ENCODE results near the gene DDC.
"Not testable (repeated sequence)": the region's sequence is repeated elsewhere in the genome, so short reads cannot be mapped to it uniquely, and the experiment has no call there.

The DDC gene

DNA sequence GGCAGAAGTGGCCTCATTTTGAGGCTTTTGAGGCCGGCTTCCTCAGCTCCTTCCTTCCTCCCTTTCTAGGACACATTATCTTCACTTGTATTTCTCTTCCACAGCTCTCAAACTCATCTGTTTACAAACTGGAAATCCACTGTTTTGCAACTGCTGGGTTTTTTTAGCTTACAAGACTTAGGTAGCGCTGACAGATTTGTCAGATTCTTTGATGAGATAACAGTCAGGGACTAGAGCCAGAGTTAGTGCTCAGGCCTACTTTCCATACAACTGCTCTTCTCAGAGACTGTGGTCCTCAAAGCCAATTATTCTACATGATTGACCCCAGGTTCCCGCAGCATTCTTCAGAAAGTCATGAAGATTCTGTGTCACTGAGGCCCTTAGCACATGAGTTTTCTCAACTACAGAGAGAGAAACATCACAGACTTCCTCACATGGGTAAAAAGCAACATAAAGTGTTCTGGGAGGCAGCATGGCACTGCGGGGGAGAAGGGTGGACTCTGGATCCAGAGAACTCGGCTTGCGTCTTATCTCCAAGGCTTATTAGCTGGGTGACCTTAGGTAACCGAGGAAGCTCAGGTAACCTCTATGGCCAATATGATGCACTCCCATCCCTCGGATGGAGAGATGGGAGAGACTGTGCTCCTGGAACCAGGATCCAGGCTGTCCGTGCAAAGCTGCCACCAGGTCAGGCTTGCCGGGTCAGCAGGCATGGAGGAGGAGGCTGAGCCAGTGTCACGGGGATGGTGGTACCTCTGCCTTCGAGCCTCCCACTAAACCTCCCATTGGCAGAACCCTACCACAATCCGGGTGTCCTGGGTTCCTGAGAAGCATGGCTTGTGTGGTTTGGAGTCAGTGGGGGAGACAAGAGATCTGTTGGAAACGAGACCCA, 10.5 kb downstream of the DDC start:
- no peak for DNase-seq

DNA sequence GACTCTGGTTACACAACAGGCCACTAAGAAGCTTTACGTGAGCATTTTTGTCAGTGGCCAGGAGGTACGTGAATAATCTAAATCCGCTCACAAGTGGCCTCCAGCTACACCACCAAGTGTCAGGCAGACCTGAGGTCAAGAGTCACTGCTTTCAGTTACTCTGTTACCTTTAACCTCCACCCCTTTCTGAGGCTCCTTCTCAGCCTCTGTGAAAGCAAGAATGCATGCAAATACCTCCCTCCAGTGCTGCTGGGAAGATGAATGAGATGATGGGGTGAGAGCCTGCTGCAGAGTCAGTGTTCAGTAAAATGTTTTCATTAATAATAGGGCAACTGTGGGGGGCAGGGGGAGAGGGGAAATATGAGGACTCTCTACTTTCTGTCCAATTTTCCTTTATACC, 11.2 kb downstream of the DDC start:
- no peak for DNase-seq

DNA sequence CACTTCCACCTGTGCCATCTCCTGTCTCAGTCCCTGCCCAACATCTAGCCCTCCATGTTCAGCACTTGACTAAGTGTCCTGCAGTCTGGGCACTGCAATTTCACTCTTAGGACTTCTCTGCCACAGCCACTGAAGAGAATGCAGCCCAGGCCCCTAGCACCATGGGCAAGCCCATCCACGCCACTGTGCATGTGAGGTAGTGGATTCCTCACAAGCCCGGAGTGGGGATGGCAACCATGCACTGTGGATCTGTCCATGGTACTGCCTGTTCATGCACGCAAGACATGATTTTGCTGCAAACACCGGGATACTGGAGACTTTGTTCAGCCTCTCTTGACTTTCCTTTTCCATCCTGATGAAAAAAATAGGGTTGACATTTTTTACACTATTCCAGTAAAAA, 12.3 kb downstream of the DDC start:
- DNase-seq: no peak

DNA sequence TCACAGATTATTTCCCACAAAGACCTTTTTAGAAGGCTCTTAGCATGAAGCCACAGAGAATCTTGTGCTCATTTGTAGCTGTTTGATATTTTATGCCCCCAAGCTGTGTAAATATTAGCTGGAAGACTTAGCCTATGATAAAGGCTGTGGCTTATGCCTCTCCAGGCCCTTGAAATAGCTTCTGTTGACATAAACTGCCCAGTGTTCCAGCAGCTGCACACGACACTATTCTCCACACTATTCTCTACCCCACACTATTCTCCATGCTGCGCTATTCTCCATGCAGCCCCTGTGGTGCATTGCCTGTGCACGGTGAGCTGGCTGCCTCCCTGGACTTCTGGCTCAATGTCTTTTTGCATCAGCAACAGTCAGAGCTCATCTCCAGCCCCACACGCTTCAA, 13.1 kb downstream of the DDC start:
- no peak for DNase-seq

DNA sequence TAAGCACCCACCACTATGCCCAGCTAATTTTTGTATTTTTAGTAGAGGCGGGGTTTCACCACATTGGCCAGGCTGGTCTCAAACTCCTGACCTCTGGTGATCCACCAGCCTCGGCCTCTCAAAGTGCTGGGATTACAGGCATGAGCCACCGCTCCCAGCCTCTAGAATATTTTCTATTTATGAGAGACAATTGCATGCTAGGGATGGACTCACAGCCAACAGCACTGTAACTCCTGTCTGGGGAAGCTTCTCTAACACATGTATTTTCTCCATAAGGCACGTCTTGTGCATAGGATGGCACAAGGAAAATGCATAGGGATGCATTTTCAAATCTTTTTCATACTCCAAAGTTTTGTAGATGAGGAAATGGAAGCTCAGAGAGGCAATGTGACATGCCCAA, 19.6 kb downstream of the DDC start:
- not testable (repeated sequence) for DNase-seq

DNA sequence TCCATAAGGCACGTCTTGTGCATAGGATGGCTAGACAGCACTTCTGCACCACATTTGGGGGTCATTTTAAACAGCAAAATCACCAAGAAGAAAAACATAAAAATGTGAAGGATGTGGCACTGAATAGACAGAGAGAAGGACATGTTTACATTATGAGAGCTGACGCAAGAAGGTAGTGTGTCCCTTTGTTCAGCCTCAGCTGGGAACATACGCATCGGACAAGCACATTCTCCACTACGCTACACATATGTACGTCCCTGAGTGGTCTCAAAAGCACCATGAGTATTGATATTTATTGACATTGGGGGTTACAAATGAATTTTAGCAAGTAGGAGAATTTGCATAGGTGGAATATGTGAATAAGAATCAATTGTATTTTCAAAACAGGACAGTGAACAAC, 20.2 kb downstream of the DDC start:
- DNase-seq: no peak

DNA sequence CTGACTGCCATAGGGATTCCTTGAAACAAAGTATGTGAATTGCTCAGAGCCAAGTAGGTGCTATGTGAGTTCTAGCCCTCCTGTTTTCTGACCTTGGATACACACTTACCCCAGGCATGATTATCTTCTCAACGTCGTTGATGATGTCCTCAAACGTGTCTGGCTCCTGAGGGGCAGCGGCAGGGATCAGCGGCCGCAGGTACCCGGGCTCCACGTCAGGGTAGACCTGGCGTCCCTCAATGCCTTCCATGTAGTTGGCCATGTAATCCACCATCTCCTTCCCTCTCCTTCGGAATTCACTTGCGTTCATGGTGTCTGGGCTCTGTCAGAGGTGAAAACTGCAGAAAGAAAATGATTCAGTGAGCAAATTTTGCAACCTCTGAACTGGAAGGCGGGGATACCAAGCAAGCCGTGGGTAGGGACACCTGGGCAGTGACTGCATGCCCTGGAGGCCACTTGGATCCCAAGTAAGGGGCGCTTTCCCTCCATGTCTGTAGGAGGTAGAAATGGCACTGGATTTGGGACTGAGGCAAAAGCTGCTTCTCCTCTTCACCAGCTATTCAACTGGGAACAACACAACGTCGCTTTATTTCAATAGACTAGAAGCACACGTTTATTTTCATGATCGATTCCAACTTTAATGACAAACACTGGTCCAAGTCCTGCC, 21.3 kb downstream of the DDC start:
- peak; percentile 11 for DNase-seq

DNA sequence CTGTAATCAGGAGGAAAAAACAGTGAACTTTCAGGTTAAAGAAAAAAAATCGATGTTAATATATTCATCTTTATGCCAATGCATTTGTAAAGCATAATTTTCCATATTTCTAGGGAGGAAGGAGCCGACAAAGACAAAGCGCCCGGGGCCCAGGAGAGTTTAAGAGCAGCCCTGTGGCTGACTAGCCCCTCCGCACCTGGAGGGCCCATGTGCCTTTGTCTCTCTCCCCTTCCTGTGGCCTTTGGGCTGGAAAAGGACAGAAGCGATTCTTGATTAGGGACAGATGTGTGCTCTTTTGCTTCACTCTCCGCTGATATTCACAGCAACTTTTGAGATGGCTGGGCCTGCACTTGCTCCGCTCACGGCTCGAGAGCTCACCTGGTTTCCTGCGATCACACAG, 23.1 kb downstream of the DDC start:
- DNase-seq: peak; percentile 15

DNA sequence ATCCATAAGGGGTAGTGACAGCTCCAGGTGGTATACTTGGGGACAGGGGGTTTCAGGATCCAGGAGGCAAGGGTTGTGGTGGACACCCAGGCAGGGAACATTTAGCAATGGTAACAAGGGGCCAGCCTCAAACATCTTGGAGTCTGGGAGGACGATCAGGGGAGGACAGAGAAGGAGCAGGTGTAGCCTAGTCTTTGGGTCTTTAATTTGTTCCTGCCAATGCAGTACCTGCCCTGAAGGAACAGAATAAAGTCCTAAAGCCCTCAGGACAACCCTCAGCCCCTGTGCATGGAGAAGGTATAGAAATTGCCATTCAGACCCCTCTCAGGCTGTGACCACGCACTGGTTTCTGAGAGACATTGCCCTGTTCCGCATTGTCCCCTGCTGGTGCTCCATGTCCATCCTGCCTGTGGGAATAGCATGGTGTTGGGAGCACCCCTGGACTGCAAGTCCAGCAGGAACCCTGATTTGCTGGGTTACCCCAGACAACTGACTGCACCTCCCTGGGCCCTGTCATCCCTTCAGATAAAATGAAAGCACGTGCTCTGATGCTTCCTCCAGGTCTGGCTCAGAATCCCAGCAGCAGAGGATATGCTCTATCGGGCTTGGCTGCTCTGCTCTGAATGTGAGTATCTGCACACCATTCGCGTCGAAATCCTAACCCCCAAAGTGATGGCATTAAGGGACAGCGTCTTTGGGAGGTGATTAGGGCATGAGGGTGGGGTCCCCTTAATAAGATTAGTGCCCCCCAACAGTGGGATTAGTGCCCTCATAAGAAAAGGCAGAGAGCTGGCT, 24.2 kb downstream of the DDC start:
- DNase-seq: peak; percentile 32

DNA sequence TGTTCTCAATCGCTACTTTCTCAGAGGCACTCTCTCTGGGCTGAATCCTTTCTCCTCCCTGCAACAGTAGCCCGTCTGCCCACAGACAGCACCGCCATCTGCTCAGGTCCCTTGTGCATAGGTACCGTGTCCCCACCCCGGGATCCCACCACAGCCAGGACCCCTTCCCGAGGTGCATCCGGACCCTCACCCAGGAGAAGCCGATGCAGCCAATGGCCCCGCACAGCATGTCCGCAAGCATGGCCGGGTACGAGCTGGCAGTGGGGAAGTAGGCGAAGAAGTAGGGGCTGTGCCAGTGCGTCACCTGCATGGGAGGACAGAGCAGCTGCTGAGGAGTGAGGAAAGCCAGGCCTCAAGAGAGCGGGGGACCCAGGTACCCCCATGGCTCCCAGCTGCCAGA, 25.5 kb downstream of the DDC start:
- peak; percentile 21 for DNase-seq

DNA sequence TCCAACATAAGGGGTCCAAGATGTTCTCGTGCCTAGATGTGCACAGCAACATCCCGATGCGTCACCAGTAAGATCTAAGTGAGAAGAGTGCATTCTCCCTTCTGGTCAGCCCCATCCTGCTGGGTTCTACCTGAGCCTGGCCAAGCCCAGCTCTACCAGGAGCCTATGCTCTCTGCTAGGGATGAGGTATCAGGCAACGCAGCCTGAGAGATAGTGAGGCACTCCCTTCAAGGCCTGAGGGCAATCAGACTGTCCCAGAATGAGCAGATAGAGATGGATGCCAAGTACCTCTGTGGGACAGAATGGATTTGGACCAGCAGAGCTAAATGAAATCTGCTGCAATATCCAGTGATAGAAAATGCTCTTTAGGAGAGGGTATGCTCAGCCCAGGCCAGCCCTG, 26.7 kb downstream of the DDC start:
- peak; percentile 37 for DNase-seq

DNA sequence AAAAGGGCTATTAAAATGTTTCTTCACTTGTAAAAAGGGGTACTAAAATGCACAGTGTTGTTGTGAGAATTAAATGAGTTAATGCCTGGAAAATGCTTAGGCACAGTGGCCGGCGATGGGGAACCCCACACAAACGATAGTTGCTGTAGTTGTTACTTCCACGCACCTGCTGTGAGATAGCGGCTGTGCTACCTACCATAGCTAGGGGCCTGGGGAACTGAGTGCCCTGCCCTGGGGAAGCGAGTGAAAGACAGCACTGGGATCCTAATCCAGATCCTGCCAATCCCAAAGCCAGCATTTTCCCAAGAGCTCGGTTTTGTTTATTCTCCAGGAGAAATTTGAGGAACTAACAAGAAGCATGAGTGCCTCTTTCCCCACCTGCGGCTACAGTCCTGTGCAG, 27.8 kb downstream of the DDC start:
- DNase-seq: peak; percentile 42

DNA sequence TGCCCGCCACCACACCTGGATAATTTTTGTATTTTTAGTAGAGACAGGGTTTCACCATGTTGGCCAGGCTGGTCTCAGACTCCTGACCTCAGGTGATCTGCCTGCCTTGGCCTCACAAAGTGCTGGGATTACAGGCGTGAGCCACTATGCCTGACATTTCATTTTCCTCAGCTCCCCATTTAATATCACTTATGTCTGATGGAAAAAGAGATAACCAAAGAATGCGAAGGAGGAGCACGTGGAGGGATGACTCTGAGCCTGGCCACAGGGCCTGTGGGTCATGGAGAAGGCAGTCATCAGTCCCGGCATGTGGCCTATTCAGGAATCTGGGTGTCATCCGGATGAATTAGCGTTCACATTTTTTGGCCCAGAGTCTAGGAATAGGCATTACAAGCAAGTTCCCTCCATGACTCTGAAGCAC, 29.9 kb downstream of the DDC start:
- not testable (repeated sequence) for DNase-seq

DNA sequence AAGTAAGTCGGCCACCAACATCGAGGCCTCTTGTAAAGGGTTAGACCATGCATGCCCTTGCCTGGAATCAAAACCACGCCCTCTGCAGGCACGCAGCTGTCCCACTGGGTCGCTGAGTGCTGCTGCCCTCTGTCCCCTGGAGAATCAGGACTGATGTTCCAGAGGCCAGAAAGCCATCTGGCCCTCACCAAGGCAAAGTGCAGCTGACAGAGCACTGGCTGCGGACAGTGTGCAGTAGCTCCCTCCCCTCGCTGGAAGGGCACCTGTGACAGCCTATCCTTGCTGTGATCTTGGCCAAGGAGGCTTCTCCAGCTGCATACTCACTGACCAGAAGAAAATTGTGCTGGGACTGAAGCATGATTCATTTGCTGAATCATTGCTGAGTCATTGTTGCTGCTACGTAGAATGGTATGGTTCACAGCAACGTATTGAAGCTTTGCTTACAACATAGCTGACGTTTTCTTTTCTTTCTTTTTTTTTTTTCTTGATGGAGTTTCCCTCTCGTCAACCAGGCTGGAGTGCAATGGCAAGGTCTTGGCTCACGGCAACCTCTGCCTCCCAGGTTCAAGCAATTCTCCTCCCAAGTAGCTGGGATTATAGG, 30.4 kb downstream of the DDC start:
- no peak for DNase-seq

DNA sequence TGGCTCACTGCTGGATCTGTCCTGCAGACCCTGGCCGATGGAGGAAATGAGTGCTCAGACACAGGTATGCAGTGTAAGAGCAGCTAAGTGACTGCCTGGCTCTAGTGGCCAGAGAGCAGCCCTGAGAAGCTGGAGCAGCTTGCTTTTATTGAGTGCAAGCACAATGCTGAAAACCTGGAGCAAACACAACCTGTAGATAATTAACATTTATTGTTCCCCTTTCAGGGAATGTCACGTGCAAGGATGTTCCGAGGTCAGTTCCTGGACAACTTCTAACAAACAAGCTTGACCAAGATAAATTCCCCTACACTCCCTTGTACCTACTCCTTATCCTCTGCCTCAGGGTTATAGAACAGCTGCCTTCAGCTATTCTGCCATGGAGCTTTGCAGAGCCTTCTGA, 31.3 kb downstream of the DDC start:
- no peak for DNase-seq

DNA sequence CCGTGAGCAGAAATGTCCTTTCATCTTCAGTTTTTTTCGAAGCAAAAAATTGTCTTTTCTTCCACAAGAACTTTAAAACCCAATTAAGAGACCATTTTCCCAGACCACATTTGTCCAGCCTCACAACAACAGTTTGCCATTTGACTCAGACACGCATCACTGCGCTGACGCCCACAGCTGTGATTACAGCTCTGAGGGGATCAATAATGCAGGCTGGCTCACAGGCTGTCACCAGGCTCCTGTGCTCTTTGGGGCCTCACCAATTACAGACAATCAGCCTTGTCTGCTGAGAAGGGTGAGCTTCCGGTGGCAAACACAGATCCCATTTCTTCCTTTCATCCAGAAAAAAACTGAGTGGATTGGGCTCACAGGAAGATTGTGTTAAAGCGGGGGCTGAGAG, 33.3 kb downstream of the DDC start:
- DNase-seq: no peak

DNA sequence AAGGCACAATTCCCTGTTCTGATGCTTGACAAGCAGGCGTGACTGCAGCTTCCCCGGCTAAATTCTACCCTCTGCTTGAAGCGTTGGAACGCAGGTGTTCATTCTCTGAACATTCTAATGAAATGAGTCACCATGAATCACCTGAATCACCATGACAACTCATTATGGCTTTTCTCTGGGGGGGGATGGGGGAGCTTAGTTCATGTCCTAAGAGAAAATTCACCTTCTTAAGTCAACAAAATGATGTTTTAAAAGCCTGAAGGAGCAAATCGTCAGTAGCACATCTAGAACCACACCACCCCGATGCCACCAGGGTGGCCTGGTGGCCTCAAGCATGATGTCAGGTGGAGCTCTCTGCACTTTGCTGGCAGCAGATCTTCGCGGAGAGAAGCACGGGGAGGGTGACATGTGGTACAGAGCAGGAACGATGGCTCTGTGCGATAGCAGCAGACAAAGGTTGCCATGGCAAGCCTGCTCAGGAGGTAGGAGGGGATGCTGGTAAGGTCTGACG, 33.7 kb downstream of the DDC start:
- no peak for DNase-seq

DNA sequence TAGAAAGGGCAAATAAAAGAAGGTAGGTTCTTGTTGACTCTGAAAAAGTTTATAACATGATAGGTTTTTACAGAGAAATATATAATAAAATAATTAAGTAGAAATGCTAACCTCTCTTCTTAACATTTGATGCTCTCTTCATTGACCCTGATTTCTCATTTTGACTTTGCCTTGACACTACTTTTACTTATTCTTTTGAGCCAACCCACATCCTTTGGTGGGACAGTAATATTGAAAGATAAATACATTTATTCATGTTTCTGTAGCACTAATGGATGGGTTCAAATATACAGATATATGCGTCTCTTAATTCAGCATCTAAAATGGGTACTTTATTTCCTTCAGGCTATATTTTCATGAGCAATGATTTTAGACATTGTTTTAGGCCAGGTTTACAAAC, 34.4 kb downstream of the DDC start:
- no peak for DNase-seq

DNA sequence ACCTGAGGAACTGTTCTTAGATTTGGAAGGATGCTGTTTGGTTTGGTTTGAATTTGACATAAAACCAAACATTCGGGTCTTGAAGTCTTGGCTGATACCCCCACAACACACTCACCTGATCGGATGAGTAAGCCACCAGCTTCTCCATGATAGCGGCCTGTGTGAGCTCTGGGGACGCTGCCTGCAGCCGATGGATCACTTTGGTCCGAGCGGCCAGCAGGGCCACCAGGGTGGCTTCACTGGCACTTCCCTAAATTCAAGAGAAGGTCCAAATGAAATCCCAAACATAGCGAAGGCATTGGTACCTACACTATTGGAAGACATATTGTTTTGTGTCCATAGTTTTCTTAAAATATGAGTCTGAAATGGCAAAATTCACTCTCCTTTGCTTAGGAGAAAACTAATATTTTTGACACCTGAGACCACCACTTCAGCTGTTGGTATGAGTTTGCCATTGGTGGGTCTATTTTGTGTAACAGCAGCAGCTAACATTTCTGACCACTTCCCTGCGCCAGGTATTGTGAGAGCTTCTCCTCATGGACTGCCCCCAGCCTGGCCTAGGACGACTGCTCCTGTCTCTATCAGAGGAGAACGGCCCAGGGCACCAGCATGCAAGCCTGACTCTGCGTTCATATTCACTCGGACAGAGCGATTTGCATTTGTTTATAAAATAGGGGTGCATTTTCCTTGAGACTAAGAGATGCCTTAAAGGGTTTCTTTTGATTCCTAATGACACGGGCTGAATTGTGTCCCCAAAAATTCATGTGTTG, 35.9 kb downstream of the DDC start:
- DNase-seq: no peak

DNA sequence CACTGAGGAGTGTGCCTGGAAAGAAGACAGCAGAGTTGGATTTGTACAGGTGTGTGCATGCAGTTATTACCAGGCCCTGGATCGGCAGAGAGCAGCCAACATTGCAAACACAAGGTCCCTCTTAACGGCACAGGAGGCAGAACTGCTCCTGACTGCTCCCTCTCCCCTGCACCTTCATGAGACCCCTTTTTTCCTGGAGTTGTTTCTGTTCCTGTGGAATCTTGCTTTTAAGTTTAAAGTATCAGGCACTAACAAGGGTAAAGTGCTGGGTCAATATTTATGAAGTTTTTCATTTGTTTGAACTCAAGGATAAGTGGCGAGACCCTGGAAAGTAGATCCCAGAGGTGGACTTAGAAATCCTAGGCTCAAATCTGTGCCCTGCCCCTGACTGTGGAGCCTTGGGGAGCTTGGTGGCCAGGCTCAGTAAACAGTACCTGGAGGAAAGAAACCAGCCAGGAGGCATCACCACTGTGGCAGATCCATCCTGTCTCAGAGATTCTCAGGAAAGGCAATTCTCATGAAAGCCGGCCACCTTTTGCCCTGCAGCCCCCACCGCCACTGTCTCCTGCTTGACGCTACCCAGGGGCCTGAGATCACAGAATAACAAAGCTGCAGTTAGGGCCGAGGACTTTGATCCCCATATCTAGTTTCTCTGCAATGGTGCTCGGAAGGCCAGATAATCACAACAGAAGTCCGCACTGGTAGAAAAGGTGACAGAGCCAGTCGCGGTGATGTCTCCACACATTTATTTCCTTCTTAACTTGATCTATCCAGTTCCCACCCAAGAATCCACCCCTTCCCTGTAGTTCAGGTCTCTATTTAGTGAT, 36.7 kb downstream of the DDC start:
- DNase-seq: no peak

DNA sequence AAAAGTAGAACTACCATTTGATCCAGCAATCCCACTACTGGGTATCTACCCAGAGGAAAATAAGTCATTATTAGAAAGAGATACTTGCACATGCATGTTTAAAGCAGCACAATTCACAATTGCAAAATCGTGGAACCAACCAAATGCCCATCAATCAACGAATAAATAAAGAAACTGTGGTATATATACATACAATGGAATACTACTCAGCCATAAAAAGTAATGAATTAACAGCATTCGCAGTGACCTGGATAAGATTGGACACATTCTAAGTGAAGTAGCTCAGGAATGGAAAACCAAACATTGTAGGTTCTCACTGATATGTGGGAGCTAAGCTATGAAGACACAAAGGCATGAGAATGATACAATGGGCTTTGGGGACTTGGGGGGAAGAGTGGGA, 45.9 kb downstream of the DDC start:
- not testable (repeated sequence) for DNase-seq

All from activated CD8-positive, alpha-beta memory T cell treated with anti-CD3 and anti-CD28 coated beads for 24 hours (primary cell).